HG03095 (cell line): Measurements from ENCODE around the gene CCDC142.

Source experiments
- ATAC-seq: cut with Tn5 transposase; IDR thresholded peaks from one replicate; pipeline ENCODE4 v1.9.1; 2021; ENCODE audit warnings: moderate library complexity; ENCODE audit not compliant: unreplicated experiment

The CCDC142 gene

GRCh38 chr2:74425523-74425922 is 57.3 kb downstream of the CCDC142 start:
- no peak for ATAC-seq

- ATAC-seq, result no peak
These were observed 57.8 kb downstream of the CCDC142 start for GRCh38 chr2:74424995-74425406.

GRCh38 chr2:74424139-74424992 is 58.4 kb downstream of the CCDC142 start:
- ATAC-seq, result no peak
